GM19467 (cell line): ENCODE results near the gene MYH9.
"Not testable (repeated sequence)": the region's sequence is repeated elsewhere in the genome, so short reads cannot be mapped to it uniquely, and the experiment has no call there.

ENCODE experiments used
- ATAC-seq: cut with Tn5 transposase; IDR thresholded peaks from one replicate; pipeline ENCODE4 v1.9.1; 2021; ENCODE audit warnings: mild to moderate bottlenecking, moderate library complexity; ENCODE audit not compliant: unreplicated experiment

The MYH9 gene

GRCh38 chr22:36296690-36297089, 91.1 kb downstream of the MYH9 start:
- ATAC-seq, result no peak

- ATAC-seq, result no peak
These were observed 92.5 kb downstream of the MYH9 start for GRCh38 chr22:36295247-36295646.

GRCh38 chr22:36294801-36295200, 93.0 kb downstream of the MYH9 start:
- no peak for ATAC-seq

GRCh38 chr22:36294293-36294620, 93.5 kb downstream of the MYH9 start:
- no peak for ATAC-seq

- no peak for ATAC-seq
These were observed 94.0 kb downstream of the MYH9 start for GRCh38 chr22:36293606-36294292.

GRCh38 chr22:36292823-36293530, 94.8 kb downstream of the MYH9 start:
- no peak for ATAC-seq

GRCh38 chr22:36291831-36292740, 95.7 kb downstream of the MYH9 start:
- no peak for ATAC-seq

GRCh38 chr22:36290391-36291075, 97.2 kb downstream of the MYH9 start:
- ATAC-seq, result not testable (repeated sequence)

- not testable (repeated sequence) for ATAC-seq
These were observed 97.8 kb downstream of the MYH9 start for GRCh38 chr22:36289948-36290371.

GRCh38 chr22:36289406-36289870, 98.3 kb downstream of the MYH9 start:
- no peak for ATAC-seq

GRCh38 chr22:36288571-36289405, 99.0 kb downstream of the MYH9 start:
- ATAC-seq, result no peak

- no peak for ATAC-seq
These were observed 99.8 kb downstream of the MYH9 start for GRCh38 chr22:36287881-36288515.

- no peak for ATAC-seq
These were observed 101.4 kb downstream of the MYH9 start for GRCh38 chr22:36286096-36286957.

- ATAC-seq, result no peak
These were observed 102.2 kb downstream of the MYH9 start for GRCh38 chr22:36285545-36285944.

- no peak for ATAC-seq
These were observed 102.8 kb downstream of the MYH9 start for GRCh38 chr22:36285017-36285416.

- no peak for ATAC-seq
These were observed 103.6 kb downstream of the MYH9 start for GRCh38 chr22:36284171-36284571.

GRCh38 chr22:36282328-36282831, 105.4 kb downstream of the MYH9 start:
- ATAC-seq, result no peak

GRCh38 chr22:36281781-36282327, 105.9 kb downstream of the MYH9 start:
- no peak for ATAC-seq
